NCI-H1930 (cell line): ENCODE data around the gene ZNF280D.

Source experiments
- DNase-seq, 2 experiments: peaks; one replicate each; lab custom pipeline; 2025; lab: John Stamatoyannopoulos, UW

ZNF280D gene

GRCh38 chr15:56752986-56753385 is 19.7 kb upstream of the ZNF280D start:
- DNase-seq = no peak

DNA sequence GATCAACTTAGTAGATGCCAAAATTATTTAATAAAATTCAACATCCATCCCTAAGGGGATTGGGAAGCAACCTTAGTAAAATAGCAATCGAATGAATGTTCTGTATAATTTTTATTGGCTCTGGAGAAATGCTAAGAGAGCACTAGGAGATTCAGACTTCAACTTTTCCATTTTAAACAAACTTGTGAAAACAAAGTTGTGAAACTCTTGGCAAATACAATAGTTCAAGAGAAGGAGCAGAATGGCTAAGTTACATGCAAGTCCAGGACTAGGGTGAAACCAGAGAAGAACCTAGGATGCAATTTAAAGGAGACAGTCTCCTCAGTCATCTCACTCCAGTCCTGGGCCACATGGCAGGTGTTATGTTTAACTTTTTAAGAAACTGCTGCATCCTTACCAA is 16.7 kb upstream of the ZNF280D start:
- no peak for DNase-seq

- DNase-seq = no peak
Observed at GRCh38 chr15:56744701-56745683, 11.7 kb upstream of the ZNF280D start.

GRCh38 chr15:56741541-56741940 is 8.2 kb upstream of the ZNF280D start:
- no peak for DNase-seq

DNA sequence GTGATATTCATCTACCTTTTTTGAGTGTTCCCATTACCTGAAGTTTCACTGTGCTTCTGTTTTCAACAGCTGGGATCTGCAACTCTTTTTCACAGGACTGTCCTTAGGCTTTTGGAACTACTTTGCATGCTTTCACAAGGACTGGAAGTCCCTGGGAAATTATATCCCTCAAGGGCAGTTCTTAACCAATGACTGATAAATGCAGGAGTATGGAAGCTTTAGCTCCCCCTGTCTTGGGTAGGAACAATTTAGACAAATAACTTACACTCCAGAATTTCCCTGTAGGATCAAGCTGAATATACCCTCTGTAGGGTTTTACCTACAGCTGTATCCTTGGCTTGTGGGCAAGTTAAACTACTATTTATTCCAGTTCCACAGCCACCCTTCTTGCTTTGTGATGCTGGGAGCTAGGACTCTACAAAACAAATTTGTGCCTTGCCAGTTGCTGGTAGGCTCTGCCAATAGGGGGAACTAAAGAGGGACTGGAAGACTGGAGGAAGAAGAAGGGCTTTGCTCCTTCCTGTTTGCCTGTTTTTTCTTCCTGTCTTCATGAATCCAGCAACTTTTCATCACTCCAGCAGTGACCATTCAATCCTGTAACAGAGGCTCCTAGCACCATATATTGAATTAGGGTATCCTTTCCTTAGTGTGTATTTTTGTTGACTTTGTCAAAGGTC is 6.8 kb upstream of the ZNF280D start:
- DNase-seq = no peak

GRCh38 chr15:56739474-56739873 is 6.2 kb upstream of the ZNF280D start:
- DNase-seq = no peak

DNA sequence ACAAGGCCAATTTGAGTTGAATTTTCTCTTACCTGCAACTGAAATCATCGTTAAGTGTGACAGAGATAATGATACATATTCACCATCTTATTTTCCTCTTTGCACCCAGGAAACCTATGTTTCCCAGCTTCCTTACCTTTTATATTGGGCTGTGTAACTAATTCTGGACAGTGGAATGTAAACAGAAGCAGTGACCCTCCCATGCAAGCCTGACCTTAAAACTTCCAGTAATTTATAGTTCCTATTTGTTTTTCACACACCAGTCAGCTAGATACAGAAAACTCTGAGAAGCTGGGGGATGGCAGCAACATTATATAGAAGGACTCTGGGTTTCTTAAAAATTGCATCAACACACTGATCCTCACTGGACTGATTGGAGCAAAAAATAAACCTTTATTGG is 4.5 kb upstream of the ZNF280D start:
- no peak for DNase-seq

GRCh38 chr15:56736881-56737707 is 3.8 kb upstream of the ZNF280D start:
- no peak for DNase-seq

DNA sequence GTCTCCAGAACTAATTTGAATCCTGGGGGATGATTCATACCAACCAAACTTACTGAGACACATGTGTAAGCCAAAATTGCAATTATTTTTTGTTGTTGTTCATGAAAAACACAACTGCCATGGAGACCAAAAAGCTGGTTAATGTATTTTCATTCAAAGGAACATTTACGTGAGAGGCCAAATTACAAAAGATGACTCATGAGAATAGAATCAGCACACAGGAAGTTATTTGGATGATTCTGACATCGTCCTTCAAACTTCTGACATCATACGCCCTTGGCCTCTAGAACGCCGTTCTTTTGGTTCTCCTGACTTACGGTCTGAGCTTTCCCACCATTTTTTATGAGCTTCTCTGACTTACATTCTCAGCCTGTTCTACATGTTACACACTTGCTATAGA is 3.0 kb upstream of the ZNF280D start:
- no peak for DNase-seq

GRCh38 chr15:56735589-56735988 is 2.3 kb upstream of the ZNF280D start:
- DNase-seq = no peak

DNA sequence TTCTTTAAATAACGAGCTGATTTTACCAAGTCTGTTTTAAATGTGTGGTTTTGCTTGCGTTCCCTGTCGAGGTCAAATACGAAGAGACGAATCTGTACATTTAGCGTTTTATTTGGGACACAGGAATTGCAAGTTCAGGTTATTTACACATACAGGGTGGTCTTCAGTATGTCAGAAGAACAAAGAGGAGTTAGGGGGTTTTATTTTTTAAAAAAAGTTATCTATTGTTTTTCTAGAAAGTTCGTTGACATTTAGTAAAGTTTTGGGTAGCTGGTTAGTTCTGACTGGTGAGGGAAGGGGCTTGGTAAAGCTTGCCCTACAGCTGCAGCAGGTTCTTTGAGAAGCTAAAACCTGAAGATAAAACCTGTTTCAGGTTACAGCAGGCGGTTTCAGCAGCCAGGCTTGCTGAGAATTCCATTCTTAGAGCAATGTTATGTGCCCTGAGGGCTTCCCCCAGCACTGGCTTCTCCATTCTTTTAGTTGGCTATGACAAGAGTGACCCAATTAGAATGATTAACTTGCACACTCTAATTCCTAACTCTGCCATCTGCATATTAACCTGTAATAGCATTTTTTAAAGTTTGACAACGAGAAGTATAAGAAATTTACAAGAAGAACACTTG is 815 bp upstream of the ZNF280D start:
- DNase-seq = no peak

DNA sequence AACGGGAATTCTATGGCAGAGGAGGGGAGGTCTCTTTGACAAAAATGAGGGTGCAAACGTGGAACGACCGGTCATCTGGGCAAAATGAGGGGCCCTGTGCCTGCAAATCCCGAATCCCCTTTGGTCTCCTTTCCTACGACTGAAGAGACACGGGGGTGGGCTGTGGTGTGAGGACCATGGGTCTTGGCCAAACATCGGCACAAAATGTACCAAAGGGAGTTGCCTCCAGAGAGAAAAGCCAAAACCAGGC is 498 bp downstream of the ZNF280D start:
- DNase-seq = no peak

DNA sequence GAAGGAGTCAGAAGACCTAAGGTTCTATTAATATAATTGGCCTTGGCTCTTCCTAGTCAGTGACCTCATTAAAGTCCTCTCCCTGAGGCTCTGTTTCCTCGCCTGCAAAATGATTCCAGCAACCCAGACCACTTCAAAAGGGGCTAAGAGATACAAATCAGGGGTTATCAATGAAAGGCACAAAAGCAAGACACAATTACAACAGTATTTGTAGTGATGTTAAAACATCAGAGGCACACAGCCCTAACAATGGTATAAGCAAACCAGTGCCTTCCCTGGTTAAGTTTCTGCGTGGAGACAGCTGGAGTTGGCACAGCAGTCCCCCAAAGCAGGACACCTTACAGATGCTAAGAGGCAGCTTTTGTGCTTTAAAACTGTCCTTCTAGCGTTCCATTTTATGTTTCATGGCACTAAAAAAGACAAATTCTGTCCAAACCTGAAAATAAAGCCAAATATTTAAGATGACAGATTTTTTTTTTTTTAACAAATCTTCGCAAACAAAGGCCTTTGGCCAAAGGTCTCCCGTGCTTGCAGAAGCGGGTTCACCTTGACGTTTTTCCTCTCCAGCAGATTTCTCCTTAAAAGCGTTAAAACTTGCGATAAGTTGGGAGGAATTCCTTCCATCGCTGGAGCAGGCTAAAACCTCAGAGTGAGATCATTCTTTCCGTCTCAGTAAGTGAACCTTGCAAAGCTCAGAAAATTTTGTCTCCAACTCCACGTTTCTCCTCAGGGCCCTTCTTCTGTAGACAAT is 999 bp downstream of the ZNF280D start:
- no peak for DNase-seq

- no peak for DNase-seq
Observed at GRCh38 chr15:56731548-56731947, 1.8 kb downstream of the ZNF280D start.

DNA sequence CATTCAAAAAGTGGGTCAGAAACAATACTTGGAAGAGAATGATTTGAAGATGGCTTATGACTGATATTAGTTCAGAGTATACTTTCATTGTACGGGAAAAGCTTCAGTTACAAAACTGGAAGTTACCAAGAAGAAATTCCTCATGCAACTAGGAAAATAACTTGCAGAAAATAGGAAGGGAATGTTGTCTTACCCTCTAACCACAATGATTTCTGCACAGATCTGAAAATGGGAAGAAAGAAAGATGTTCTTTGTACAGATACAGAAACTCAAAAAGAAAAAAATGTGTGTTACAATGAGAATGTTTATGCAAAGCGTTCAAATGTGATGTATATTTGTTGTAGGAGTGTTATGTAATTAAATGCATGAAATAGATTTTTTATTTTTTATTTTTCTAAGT is 3.7 kb downstream of the ZNF280D start:
- DNase-seq = no peak

- no peak for DNase-seq
Observed at GRCh38 chr15:56725386-56725785, 7.9 kb downstream of the ZNF280D start.

DNA sequence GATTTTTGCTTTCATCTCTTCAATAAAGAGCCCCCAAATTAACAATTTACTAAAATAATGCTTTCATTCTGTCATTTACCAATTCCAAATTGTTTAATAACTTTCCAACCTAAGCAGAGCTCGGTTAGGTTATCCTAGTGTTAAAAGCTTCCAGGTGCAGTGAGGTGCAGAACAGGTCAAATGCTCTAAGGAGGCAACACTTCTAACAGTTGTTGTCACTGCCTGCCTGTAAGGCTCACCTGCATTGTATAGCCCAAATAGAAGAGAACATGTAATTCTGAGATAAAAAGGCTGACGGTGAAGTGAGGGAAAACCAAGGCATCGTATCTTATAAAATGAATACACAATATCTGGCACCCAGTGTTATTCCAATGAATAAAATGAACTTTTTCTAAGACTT is 9.1 kb downstream of the ZNF280D start:
- no peak for DNase-seq

GRCh38 chr15:56723787-56724186 is 9.5 kb downstream of the ZNF280D start:
- DNase-seq = no peak

- no peak for DNase-seq
Observed at GRCh38 chr15:56719774-56720555, 13.3 kb downstream of the ZNF280D start.

DNA sequence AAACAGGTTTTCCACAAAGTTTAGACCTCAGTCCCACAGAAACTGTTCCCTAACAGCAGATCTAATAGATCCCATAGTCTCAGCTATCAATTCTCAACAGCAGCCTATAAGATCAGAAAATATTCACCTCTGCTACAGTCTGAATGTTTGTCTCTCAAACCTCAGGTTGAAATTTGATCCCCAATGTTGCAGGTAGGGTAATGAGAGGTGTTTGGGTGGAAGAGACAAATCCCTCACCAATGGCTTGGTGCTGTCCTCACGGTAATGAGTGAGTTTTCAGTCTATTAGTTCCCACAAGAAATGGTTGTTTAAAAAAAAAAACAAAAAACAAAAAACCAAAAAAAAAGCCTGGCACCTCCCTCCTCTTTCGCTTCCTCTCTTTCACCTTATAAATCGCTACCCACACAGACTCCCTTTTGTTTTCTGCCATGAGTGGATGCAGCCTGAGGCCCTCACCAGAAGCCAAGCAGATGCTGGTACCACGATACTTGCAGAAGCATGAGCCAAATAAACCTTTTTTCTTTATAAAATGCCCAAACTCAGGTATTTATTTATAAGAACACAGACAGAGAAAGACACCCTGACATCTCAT is 14.2 kb downstream of the ZNF280D start:
- DNase-seq = no peak
